H9 (cell line): ENCODE data around the gene GRIN3B. TPM values are rescaled to one million over a fixed set of nuclear protein-coding genes. Genes with fewer than 3 reads are reported as not detected.
A peak's percentile ranks its signal among the peaks of the same experiment; 100 is the strongest.

Experiments
- DNase-seq: peaks from one replicate; pipeline ENCODE4 v3.0.0-alpha.2; 2017
- H2AFZ ChIP-seq: one replicate; pipeline ENCODE4 v1.6.1; 2013; ENCODE audit warnings: mild to moderate bottlenecking, low read length, control low read depth, moderate library complexity
- H2AK5ac ChIP-seq: 2 replicates; pipeline ENCODE4 v1.6.1; 2013; ENCODE audit warnings: low read length, control low read depth, mixed read lengths; ENCODE audit not compliant: insufficient read length
- H2BK120ac ChIP-seq: one replicate; pipeline ENCODE4 v1.6.1; 2013; ENCODE audit warnings: low read depth, mild to moderate bottlenecking, low read length, control low read depth, inconsistent platforms; ENCODE audit not compliant: poor library complexity, severe bottlenecking
- H2BK12ac ChIP-seq: 2 replicates; pipeline ENCODE4 v1.6.1; 2013; ENCODE audit warnings: low read length, control low read depth, mixed read lengths, low read depth; ENCODE audit not compliant: insufficient read length
- H2BK15ac ChIP-seq: 2 replicates; pipeline ENCODE4 v1.6.1; 2013; ENCODE audit warnings: low read depth, low read length, control low read depth
- H2BK20ac ChIP-seq: one replicate; pipeline ENCODE4 v1.6.1; 2013; ENCODE audit warnings: low read depth, mild to moderate bottlenecking, low read length, control low read depth, inconsistent platforms; ENCODE audit not compliant: poor library complexity, severe bottlenecking
- H2BK5ac ChIP-seq: 2 replicates; pipeline ENCODE4 v1.6.1; 2013; ENCODE audit warnings: low read length, control low read depth, mixed read lengths; ENCODE audit not compliant: insufficient read length
- H3K14ac ChIP-seq: 2 replicates; pipeline ENCODE4 v1.6.1; 2013; ENCODE audit warnings: low read length, control low read depth; ENCODE audit not compliant: insufficient read depth
- H3K18ac ChIP-seq: 2 replicates; pipeline ENCODE4 v1.6.1; 2013; ENCODE audit warnings: low read depth, mild to moderate bottlenecking, mixed read lengths, low read length, control low read depth; ENCODE audit not compliant: insufficient read length
- H3K23ac ChIP-seq: 2 replicates; pipeline ENCODE4 v1.6.1; 2013; ENCODE audit warnings: low read length, control low read depth, mixed read lengths, low read depth; ENCODE audit not compliant: insufficient read length
- H3K23me2 ChIP-seq: 2 replicates; pipeline ENCODE4 v1.6.1; 2013; ENCODE audit warnings: low read depth, mild to moderate bottlenecking, mixed read lengths, low read length, control low read depth; ENCODE audit not compliant: insufficient read length, poor library complexity, severe bottlenecking
- H3K27ac ChIP-seq: 2 replicates; pipeline ENCODE4 v1.5.1; 2013; ENCODE audit warnings: low read length, control low read depth, mixed read lengths, low read depth; ENCODE audit not compliant: insufficient read length
- H3K27me3 ChIP-seq: 2 replicates; pipeline ENCODE4 v1.6.1; 2013; ENCODE audit warnings: low read length, control low read depth, inconsistent platforms; ENCODE audit not compliant: insufficient read depth
- H3K4ac ChIP-seq: 2 replicates; pipeline ENCODE4 v1.6.1; 2013; ENCODE audit warnings: low read depth, mild to moderate bottlenecking, control low read depth, inconsistent platforms, low read length, moderate library complexity
- H3K4me1 ChIP-seq: 2 replicates; pipeline ENCODE4 v1.6.1; 2013; ENCODE audit warnings: low read length, control low read depth, inconsistent platforms; ENCODE audit not compliant: insufficient read depth
- H3K4me2 ChIP-seq: 2 replicates; pipeline ENCODE4 v1.6.1; 2013; ENCODE audit warnings: low read length, control low read depth, mixed read lengths; ENCODE audit not compliant: insufficient read length, insufficient read depth
- H3K56ac ChIP-seq: 2 replicates; pipeline ENCODE4 v1.6.1; 2013; ENCODE audit warnings: low read depth, mild to moderate bottlenecking, mixed read lengths, low read length, control low read depth; ENCODE audit not compliant: insufficient read length
- H3K79me1 ChIP-seq: 2 replicates; pipeline ENCODE4 v1.6.1; 2013; ENCODE audit warnings: low read depth, mild to moderate bottlenecking, moderate library complexity, low read length, control low read depth, inconsistent platforms; ENCODE audit not compliant: insufficient read depth, poor library complexity, severe bottlenecking
- H3K79me2 ChIP-seq: 2 replicates; pipeline ENCODE4 v1.6.1; 2013; ENCODE audit warnings: low read length, control low read depth, inconsistent platforms; ENCODE audit not compliant: insufficient read depth
- H3K9ac ChIP-seq: 2 replicates; pipeline ENCODE4 v1.6.1; 2013; ENCODE audit warnings: low read length, control low read depth, mixed read lengths; ENCODE audit not compliant: insufficient read length; ENCODE audit errors: extremely low read depth
- H3K9me3 ChIP-seq: one replicate; pipeline ENCODE4 v1.6.1; 2013; ENCODE audit warnings: low read depth, low read length, inconsistent platforms; ENCODE audit not compliant: control insufficient read depth
- H3T11ph ChIP-seq: one replicate; pipeline ENCODE4 v1.6.1; 2013; ENCODE audit warnings: mild to moderate bottlenecking, low read length, control low read depth, inconsistent platforms
- H4K20me1 ChIP-seq: one replicate; pipeline ENCODE4 v1.6.1; 2013; ENCODE audit not compliant: control insufficient read depth, insufficient read length, insufficient read depth
- H4K5ac ChIP-seq: 2 replicates; pipeline ENCODE4 v1.6.1; 2013; ENCODE audit warnings: low read depth, mild to moderate bottlenecking, mixed read lengths, low read length, control low read depth; ENCODE audit not compliant: insufficient read length
- H4K8ac ChIP-seq: replicated peaks from 2 replicates; pipeline ENCODE4 v1.6.1; 2013; ENCODE audit warnings: low read length, control low read depth, mixed read lengths, low read depth; ENCODE audit not compliant: insufficient read length
- H4K91ac ChIP-seq: 2 replicates; pipeline ENCODE4 v1.6.1; 2013; ENCODE audit warnings: low read depth, mild to moderate bottlenecking, moderate library complexity, mixed read lengths, low read length, control low read depth; ENCODE audit not compliant: insufficient read length
- H3K27ac Mint-ChIP-seq, 3 experiments: 2 replicates in 2 of 3; 3 replicates in 1 of 3; pipeline ENCODE4 v1.8.0; 2020 to 2021; ENCODE audit warnings: mixed read lengths in 3 of 3, mild to moderate bottlenecking in 1 of 3, moderate library complexity in 1 of 3
- H3K27me3 Mint-ChIP-seq: 2 replicates; pipeline ENCODE4 v1.8.0; 2021; ENCODE audit warnings: low read depth, mild to moderate bottlenecking, moderate library complexity, mixed read lengths
- H3K36me3 Mint-ChIP-seq, 3 experiments: 2 replicates in 2 of 3; 3 replicates in 1 of 3; pipeline ENCODE4 v1.8.0; 2020 to 2021; ENCODE audit warnings: low read depth in 3 of 3, mixed read lengths in 3 of 3; ENCODE audit not compliant: insufficient read depth in 1 of 3
- H3K4me1 Mint-ChIP-seq, 2 experiments: 2 replicates each; pipeline ENCODE4 v1.8.0; 2020; ENCODE audit warnings: mixed read lengths in 2 of 2
- H3K4me3 Mint-ChIP-seq, 2 experiments: 2 replicates in 1 of 2; 3 replicates in 1 of 2; pipeline ENCODE4 v1.8.0; 2020 to 2021; ENCODE audit warnings: mild to moderate bottlenecking in 2 of 2, mixed read lengths in 2 of 2, moderate library complexity in 1 of 2
- H3K9me3 Mint-ChIP-seq, 2 experiments: 2 replicates in 1 of 2; 3 replicates in 1 of 2; pipeline ENCODE4 v1.8.0; 2020; ENCODE audit warnings: mild to moderate bottlenecking in 2 of 2, mixed read lengths in 2 of 2, moderate library complexity in 1 of 2
- CTCF ChIP-seq: fragments of 200-600 bp; sonication (generic); conservative IDR thresholded peaks from 3 replicates; pipeline ENCODE4 v1.8.0; 2021; ENCODE audit warnings: antibody characterized with exemption, mild to moderate bottlenecking
- WGBS: extraction: QIAGEN DNeasy Blood & Tissue Kit; methylation state at CpG from one replicate; pipeline ENCODE4 v1.1.7; 2013; ENCODE audit warnings: missing lambda C conversion rate, low lambda C conversion rate, mixed read lengths; ENCODE audit not compliant: insufficient read length; ENCODE audit errors: extremely low coverage; 5-methylcytosine and 5-hydroxymethylcytosine counted together
- total RNA-seq: library from RNA; stranded (reverse); gene quantifications from 2 replicates; pipeline ENCODE4 v1.2.1, GENCODE V29; 2021

GRIN3B gene
- total RNA-seq, 1 experiment from 2014 or later: 1.0 TPM

GRCh38 chr19:1004204-1004802 is 4.1 kb downstream of the GRIN3B start:
- Histone ChIP-seq H3K23me2 (peaks cover 10% of the 10 kb centered on the region), H2BK5ac (no peak overlapping the region), H4K20me1 (no peaks in the 10 kb centered on the region), H3K27me3 (peaks cover 9% of the 10 kb centered on the region), H3K4me1 (no peaks in the 10 kb centered on the region), H3K4me2 (no peak overlapping the region), H2BK12ac (no peak overlapping the region), H2AK5ac (no peak overlapping the region), H3K23ac (no peak overlapping the region), H3K79me2 (0 out of 2 replicates have a peak, but pooled peaks cover 2% of the 10 kb centered on the region), H3K14ac (no peak overlapping the region), H3K79me1 (no peaks in the 10 kb centered on the region), H2AFZ (no peak overlapping the region), H2BK20ac (no peak overlapping the region), H3K9ac (no peak overlapping the region), H4K5ac (no peak overlapping the region), H3K27ac (no peak overlapping the region), H4K8ac (no peak overlapping the region), H3K9me3 (no peaks in the 10 kb centered on the region), H2BK120ac (no peak overlapping the region), H3T11ph (no peak overlapping the region), H3K56ac (no peak overlapping the region), H3K18ac (no peak overlapping the region), H3K4ac (no peak overlapping the region), H4K91ac (no peak overlapping the region), H2BK15ac (no peak overlapping the region)
- WGBS: no CpG with 5 or more reads among the region's 32 CpGs
- Mint-ChIP-seq H3K9me3 (no peaks in the 10 kb centered on the region), H3K36me3 (peaks cover 0 to 15% (median 8%) of the 10 kb centered on the region in 3 experiments; a peak in 4 of 7 replicates), H3K27me3 (peaks cover 22% of the 10 kb centered on the region), H3K4me1 (peaks cover 0 to 4% of the 10 kb centered on the region in 2 experiments; a peak in 2 of 4 replicates), H3K4me3 (peak overlapping the region in 1 of 2 experiments; percentile 25; a peak in 1 of 5 replicates), H3K27ac (no peak overlapping the region; a peak in 1 of 7 replicates)
- DNase-seq: no peak
- TF ChIP-seq CTCF: no peak
